ENCODE measurements around the gene ATG9A. TPM values are rescaled to one million over a fixed set of nuclear protein-coding genes. Genes with fewer than 3 reads are reported as not detected.
A peak's percentile ranks its signal among the peaks of the same experiment; 100 is the strongest.

ATG9A gene
- polyA plus RNA-seq, 1 experiment = 84.3 TPM

DNA sequence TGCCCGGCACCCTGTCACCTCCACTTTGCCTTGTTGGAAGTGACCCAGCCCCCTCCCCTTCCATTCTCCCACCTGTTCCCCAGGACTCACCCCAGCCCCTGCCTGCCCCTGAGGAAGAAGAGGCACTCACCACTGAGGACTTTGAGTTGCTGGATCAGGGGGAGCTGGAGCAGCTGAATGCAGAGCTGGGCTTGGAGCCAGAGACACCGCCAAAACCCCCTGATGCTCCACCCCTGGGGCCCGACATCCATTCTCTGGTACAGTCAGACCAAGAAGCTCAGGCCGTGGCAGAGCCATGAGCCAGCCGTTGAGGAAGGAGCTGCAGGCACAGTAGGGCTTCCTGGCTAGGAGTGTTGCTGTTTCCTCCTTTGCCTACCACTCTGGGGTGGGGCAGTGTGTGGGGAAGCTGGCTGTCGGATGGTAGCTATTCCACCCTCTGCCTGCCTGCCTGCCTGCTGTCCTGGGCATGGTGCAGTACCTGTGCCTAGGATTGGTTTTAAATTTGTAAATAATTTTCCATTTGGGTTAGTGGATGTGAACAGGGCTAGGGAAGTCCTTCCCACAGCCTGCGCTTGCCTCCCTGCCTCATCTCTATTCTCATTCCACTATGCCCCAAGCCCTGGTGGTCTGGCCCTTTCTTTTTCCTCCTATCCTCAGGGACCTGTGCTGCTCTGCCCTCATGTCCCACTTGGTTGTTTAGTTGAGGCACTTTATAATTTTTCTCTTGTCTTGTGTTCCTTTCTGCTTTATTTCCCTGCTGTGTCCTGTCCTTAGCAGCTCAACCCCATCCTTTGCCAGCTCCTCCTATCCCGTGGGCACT is 46.9 kb downstream of the ATG9A start:
- Histone ChIP-seq H3K27me3 (ENCODE audit: control insufficient read depth, insufficient read depth, low read length) (no peaks in the 10 kb centered on the region), H3K9me3 (ENCODE audit: control insufficient read depth, insufficient read depth, low read length) (no peaks in the 10 kb centered on the region), H3K27ac (ENCODE audit: low read depth, low read length) (no peak overlapping the region), H3K4me3 (ENCODE audit: low read depth, low read length) (no peak overlapping the region)
- no peak for DNase-seq (ENCODE audit: low read depth, low spot score)
- ChIA-PET POLR2A (interaction anchor here (0.9 kb wide), 1 partner anchor 11 kb away, joined by 3 read pairs; no protein-coding TSS in a partner anchor), CTCF (interaction anchor here (0.7 to 2.0 kb wide), 4 partner anchors 12 to 170 kb away, joined by 3 to 15 read pairs (median 5); partner anchors contain the start of gene SLC23A3)
- TF ChIP-seq, protein P1, sequence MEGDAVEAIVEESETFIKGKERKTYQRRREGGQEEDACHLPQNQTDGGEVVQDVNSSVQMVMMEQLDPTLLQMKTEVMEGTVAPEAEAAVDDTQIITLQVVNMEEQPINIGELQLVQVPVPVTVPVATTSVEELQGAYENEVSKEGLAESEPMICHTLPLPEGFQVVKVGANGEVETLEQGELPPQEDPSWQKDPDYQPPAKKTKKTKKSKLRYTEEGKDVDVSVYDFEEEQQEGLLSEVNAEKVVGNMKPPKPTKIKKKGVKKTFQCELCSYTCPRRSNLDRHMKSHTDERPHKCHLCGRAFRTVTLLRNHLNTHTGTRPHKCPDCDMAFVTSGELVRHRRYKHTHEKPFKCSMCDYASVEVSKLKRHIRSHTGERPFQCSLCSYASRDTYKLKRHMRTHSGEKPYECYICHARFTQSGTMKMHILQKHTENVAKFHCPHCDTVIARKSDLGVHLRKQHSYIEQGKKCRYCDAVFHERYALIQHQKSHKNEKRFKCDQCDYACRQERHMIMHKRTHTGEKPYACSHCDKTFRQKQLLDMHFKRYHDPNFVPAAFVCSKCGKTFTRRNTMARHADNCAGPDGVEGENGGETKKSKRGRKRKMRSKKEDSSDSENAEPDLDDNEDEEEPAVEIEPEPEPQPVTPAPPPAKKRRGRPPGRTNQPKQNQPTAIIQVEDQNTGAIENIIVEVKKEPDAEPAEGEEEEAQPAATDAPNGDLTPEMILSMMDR (IDR thresholded peaks at IDR 0.05; ENCODE audit: low read depth, low read length) = no peak

DNA sequence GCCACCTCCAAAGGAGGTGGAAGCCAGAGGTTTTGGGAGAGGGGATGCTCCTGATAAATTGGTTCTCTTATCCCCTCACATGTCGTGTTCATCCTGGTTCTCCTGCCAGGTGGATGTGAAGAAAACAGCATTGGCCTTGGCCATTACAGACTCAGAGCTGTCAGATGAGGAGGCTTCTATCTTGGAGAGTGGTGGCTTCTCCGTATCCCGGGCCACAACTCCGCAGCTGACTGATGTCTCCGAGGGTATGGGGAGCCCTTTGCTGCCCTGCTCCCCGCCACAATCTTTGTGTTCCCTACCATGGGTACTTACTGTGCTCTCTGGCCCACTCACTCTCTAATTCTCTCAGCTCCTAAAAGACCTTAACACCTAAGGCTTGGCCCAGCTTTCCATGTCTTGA is 47.9 kb downstream of the ATG9A start:
- ChIA-PET POLR2A (interaction anchor here (0.6 to 1.1 kb wide), 2 partner anchors 16 to 127 kb away, joined by 4 to 5 read pairs; no protein-coding TSS in a partner anchor), CTCF (interaction anchor here (1.0 to 2.0 kb wide), 3 partner anchors 11 to 114 kb away, joined by 3 to 15 read pairs (median 6); partner anchors contain the start of gene SLC23A3)
- no peak for DNase-seq (ENCODE audit: low read depth, low spot score)
- TF ChIP-seq, protein P1 (IDR thresholded peaks at IDR 0.05; ENCODE audit: low read depth, low read length) = no peak
- H3K27me3 ChIP-seq (ENCODE audit: control insufficient read depth, insufficient read depth, low read length) = no peaks in the 10 kb centered on the region
- no peaks in the 10 kb centered on the region; the same call in 1 of the 2 replicates for H3K9me3 ChIP-seq (ENCODE audit: control insufficient read depth, insufficient read depth, low read length)
- no peak overlapping the region for H3K4me3 ChIP-seq (ENCODE audit: low read depth, low read length)
- H3K27ac ChIP-seq (ENCODE audit: low read depth, low read length) = no peak overlapping the region

DNA sequence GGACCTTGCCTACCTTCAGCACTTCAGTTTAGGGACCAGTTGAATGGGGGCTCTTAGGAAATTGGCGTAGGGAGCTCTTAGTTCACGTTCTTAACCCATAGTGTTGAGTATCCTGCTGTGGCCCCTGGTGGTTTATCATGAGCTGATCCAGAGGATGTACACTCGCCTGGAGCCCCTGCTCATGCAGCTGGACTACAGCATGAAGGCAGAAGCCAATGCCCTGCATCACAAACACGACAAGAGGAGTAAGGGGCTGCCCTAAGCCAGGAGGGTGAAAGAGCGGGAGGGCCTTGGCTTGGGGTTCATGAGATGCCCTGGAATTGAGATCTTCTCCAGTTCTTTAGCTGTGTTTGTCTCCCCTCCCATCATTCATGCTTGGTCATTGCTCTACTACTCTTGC is 48.5 kb downstream of the ATG9A start:
- Histone ChIP-seq H3K4me3 (ENCODE audit: low read depth, low read length) (no peak overlapping the region), H3K27me3 (ENCODE audit: control insufficient read depth, insufficient read depth, low read length) (no peaks in the 10 kb centered on the region), H3K9me3 (ENCODE audit: control insufficient read depth, insufficient read depth, low read length) (no peaks in the 10 kb centered on the region; the same call in 1 of the 2 replicates), H3K27ac (ENCODE audit: low read depth, low read length) (no peak overlapping the region)
- no peak for DNase-seq (ENCODE audit: low read depth, low spot score)
- ChIA-PET CTCF (interaction anchor here (1.0 to 2.0 kb wide), 3 partner anchors 10 to 114 kb away, joined by 3 to 15 read pairs (median 6); partner anchors contain the start of gene SLC23A3), POLR2A (interaction anchor here (1.1 kb wide), 1 partner anchor 16 kb away, joined by 5 read pairs; no protein-coding TSS in a partner anchor)
- TF ChIP-seq, protein P1 (IDR thresholded peaks at IDR 0.05; ENCODE audit: low read depth, low read length) = no peak

DNA sequence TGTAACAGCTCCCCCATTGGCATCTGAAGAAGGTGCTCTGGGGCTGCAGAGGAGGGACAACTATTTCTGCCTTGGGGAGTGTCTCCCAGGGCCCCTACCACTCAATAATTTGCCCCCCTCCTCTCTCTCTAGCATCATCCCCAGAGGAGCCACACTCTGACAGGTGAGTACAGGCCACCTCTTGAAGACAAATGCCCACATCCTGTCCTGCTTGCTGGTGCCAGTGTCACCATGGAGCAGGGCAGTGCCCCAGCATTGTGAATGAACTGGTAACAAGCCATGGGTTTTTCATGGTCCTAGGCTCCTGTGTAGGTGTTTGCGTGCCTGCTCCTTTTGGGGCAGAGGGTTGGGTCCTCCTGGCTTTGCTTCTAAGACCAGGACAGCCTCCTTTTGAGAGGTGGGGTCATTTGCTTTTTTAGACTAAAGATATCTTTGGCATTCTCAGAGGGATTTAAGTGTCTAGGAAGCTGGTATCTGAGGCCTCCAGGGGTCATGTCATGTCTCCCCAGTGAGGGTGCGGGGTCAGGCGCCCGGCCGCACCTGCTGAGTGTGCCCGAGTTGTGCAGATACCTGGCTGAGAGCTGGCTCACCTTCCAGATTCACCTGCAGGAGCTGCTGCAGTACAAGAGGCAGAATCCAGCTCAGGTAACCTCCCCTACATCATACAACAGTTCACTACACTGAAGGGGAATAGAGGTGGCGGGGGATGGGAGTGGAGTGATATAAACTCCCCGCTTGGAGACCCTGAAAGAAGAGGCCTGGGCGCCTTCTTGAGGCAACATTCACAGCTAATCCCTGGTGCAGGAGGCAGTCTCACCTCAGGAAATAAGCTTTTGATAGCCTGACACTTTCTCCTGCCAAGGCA is 49.6 kb downstream of the ATG9A start:
- no peaks in the 10 kb centered on the region for H3K27me3 ChIP-seq (ENCODE audit: control insufficient read depth, insufficient read depth, low read length)
- ChIA-PET CTCF (interaction anchor here (0.6 to 1.2 kb wide), 3 partner anchors 9 to 115 kb away, joined by 3 to 5 read pairs (median 3); no protein-coding TSS in a partner anchor), POLR2A (interaction anchor here (1.4 to 1.5 kb wide), 2 partner anchors 27 to 38 kb away, joined by 3 to 4 read pairs; partner anchors contain the start of gene ZFAND2B)
- H3K9me3 ChIP-seq (ENCODE audit: control insufficient read depth, insufficient read depth, low read length) = no peaks in the 10 kb centered on the region; the same call in 1 of the 2 replicates
- DNase-seq (ENCODE audit: low read depth, low spot score) = no peak
- H3K4me3 ChIP-seq (ENCODE audit: low read depth, low read length) = 0 out of 2 replicates have a peak overlapping the region, but pooled peaks have one; percentile 94
- no peak overlapping the region for H3K27ac ChIP-seq (ENCODE audit: low read depth, low read length)
- TF ChIP-seq, protein P1 (IDR thresholded peaks at IDR 0.05; ENCODE audit: low read depth, low read length) = no peak

Data from AG04450 (cell line).